GM15510 (cell line): ENCODE measurements around the gene TBC1D22A.

Experiments
- POLR2A ChIP-seq: IDR thresholded peaks from 3 replicates; pipeline ENCODE4 v1.6.1; 2011; ENCODE audit warnings: borderline replicate concordance; ENCODE audit not compliant: insufficient read length; ENCODE audit errors: extremely low read depth

TBC1D22A gene

GRCh38 chr22:46995501-46996360 is 233.3 kb downstream of the TBC1D22A start:
- no peak for TF ChIP-seq POLR2A

GRCh38 chr22:46996595-46997310 is 234.3 kb downstream of the TBC1D22A start:
- TF ChIP-seq POLR2A = no peak

- TF ChIP-seq POLR2A = no peak
Measured at GRCh38 chr22:46997311-46997970, 235.0 kb downstream of the TBC1D22A start.

GRCh38 chr22:46998331-46998730 is 235.9 kb downstream of the TBC1D22A start:
- TF ChIP-seq POLR2A = no peak

DNA sequence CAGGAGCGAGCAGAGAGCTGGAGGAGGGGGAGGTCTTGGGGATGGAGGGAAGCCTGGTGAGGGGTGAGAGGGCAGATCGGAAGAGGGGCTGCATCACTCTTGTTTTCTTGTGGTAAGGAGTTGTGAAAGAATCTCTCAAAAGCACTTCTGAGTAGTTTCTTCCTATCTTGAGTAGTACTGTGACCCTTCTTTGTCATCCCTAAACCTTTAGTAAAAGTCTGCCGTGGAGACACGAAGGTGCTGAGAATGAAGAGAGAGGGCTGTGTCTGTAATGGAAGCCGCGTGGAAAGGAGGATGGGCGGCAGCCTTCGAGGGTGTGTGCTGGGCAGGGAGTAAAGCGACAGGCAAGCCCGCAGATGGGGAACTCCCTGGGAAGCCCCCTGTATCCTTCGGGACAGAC is 237.8 kb downstream of the TBC1D22A start:
- no peak for TF ChIP-seq POLR2A

DNA sequence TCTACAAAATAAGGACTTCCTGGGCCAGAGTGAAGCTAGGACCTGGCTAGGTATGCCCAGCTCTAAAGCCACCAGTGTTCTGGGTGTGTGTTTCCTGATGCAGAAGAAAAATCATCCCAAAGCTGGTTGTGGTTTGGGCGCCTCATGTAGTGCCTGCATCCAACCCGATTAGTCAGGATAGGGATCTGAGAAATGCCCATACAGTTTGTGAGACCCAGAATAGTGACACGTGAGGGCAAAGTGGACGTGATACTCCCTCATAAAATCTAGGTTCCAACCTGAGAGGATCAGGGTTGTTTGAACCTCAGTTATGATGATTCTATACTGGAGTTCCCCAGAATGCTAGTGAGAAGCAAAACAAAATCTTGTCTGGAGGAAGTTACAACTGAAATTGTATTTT is 238.4 kb downstream of the TBC1D22A start:
- no peak for TF ChIP-seq POLR2A

DNA sequence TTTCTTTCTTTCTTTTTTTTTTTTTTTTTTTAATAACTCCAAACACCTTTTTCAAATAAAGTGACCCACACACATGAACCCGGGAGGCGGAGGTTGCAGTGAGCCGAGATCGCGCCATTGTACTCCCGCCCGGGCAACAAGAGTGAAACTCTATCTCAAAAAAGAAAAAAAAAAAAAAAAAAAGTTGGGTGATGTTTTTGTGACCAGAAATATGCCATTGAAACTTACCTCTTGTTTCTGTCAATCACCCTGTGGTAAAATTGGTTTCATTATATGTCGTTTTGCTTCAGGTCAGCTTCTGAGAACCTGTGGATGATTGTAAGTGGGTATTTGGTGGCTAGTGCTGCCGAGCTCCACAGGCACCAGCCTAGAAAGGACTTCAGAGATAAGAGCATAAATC is 238.8 kb downstream of the TBC1D22A start:
- no peak for TF ChIP-seq POLR2A

- TF ChIP-seq POLR2A = no peak
Measured at GRCh38 chr22:47002692-47003091, 240.2 kb downstream of the TBC1D22A start.

DNA sequence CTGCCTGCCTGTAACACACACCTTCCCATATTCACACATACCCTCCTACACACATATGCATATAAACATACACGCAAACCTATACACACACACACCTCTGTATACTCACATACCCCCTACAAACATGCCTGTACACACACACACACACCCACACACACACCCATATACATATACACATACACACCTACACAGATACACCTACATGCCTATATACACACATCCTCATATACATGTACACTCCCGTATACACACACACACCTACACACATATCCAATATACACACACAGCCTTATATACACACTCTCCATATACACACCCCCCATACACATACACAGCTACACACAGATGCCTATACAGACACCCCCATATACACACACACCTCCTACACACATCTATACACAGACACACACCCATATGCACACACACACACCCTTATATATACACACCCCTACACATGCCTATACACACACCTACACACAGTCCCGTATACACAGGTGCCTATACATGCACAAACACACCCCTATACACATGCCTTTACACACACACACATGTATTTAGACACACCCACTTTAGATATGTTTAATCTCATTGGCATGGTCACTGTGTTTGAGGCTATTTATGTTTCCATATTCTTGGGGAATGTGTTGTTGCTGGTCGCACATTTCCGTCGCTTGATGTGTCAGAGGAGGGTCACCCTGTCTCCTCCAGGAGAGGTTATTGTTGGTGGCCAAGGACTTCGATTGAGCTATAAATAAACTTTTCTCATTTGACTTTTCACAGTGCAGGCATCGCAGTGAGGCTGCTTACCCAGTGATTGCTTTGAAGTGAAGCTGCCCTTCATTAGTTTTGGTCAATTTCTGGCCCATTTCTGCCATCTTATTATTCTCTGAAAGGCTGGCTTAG is 243.3 kb downstream of the TBC1D22A start:
- no peak for TF ChIP-seq POLR2A

GRCh38 chr22:47006433-47006832 is 244.0 kb downstream of the TBC1D22A start:
- no peak for TF ChIP-seq POLR2A

GRCh38 chr22:47006869-47007268 is 244.4 kb downstream of the TBC1D22A start:
- TF ChIP-seq POLR2A = no peak

- no peak for TF ChIP-seq POLR2A
Measured at GRCh38 chr22:47007496-47007895, 245.0 kb downstream of the TBC1D22A start.

GRCh38 chr22:47008208-47008885 is 245.9 kb downstream of the TBC1D22A start:
- no peak for TF ChIP-seq POLR2A

DNA sequence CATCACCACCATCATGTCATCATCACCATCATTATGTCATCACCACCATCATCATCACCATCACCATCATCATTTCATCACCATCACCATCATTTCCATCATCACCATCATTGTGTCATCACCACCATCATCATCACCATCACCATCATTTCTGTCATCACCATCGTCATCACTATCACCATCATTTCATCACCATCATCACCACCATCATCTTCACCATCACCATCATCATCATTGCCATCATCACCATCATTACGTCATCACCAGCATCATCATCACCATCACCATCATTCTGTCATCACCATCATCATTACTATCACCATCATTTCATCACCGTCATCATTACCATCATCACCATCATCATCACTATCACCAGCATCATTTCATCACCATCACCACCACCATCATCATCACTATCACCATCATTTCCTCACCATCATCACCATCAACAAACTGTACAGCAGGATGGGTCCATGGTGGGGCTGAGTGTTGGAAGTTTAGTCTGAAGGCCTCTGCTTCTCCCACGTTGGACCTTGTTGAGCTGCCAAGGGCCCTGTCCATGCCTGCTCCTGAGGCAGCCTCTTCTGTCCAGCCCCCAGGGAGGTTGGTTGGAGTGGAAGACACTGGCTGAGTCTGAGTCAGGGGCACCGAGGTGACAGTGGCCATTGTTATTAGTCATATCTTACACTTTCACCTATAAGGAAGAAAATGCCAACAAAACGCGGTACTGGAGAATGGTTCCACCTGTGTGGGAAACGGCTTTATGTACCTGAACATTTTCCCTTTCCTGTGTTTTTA is 247.1 kb downstream of the TBC1D22A start:
- no peak for TF ChIP-seq POLR2A

GRCh38 chr22:47010211-47010610 is 247.8 kb downstream of the TBC1D22A start:
- TF ChIP-seq POLR2A = no peak
